DND-41 (cell line): ENCODE measurements around the gene PDE3A.

ENCODE experiments used
- ATAC-seq: fragments of 200-7000 bp; cut with Tn5 transposase; 3 replicates; pipeline ENCODE4 v1.9.1; 2021; ENCODE audit warnings: low read depth; ENCODE audit not compliant: insufficient read depth
- DNase-seq: peaks from one replicate; pipeline ENCODE4 v3.0.0-alpha.2; 2020
- H2AFZ ChIP-seq: 2 replicates; pipeline ENCODE4 v1.6.0; 2012; ENCODE audit warnings: low read depth, low read length
- H3K27ac ChIP-seq: 2 replicates; pipeline ENCODE4 v1.5.1; 2012; ENCODE audit warnings: low read length, inconsistent platforms
- H3K27me3 ChIP-seq: fragments of 200-600 bp; sonication (generic); 2 replicates; pipeline ENCODE4 v1.6.0; 2012; ENCODE audit warnings: low read length, mild to moderate bottlenecking, inconsistent platforms; ENCODE audit not compliant: insufficient read depth, poor library complexity
- H3K36me3 ChIP-seq: 2 replicates; pipeline ENCODE4 v1.5.1; 2012; ENCODE audit warnings: low read length, inconsistent platforms; ENCODE audit not compliant: insufficient read depth
- H3K4me1 ChIP-seq: 2 replicates; pipeline ENCODE4 v1.5.1; 2012; ENCODE audit warnings: mild to moderate bottlenecking, low read length; ENCODE audit not compliant: insufficient read depth
- H3K4me2 ChIP-seq: 2 replicates; pipeline ENCODE4 v1.6.0; 2012; ENCODE audit warnings: mild to moderate bottlenecking, moderate library complexity, low read length, inconsistent platforms; ENCODE audit not compliant: insufficient read depth
- H3K4me3 ChIP-seq, 2 experiments: fragments of 200-600 bp in 1 of 2; shearing (Covaris generic) in 1 of 2; 2 replicates each; pipeline ENCODE4 v1.5.1; 2012 to 2016; ENCODE audit warnings: inconsistent platforms in 2 of 2, low read length in 2 of 2, mild to moderate bottlenecking in 2 of 2, low read depth in 1 of 2, moderate library complexity in 1 of 2
- H3K79me2 ChIP-seq: 2 replicates; pipeline ENCODE4 v1.6.0; 2012; ENCODE audit warnings: low read length, inconsistent platforms; ENCODE audit not compliant: insufficient read depth
- H3K9ac ChIP-seq: 2 replicates; pipeline ENCODE4 v1.6.0; 2012; ENCODE audit warnings: low read depth, mild to moderate bottlenecking, inconsistent platforms, low read length, moderate library complexity
- H3K9me3 ChIP-seq: 2 replicates; pipeline ENCODE4 v1.5.1; 2012; ENCODE audit warnings: low read length, moderate library complexity, mild to moderate bottlenecking, inconsistent platforms; ENCODE audit not compliant: insufficient read depth, severe bottlenecking
- H4K20me1 ChIP-seq: 2 replicates; pipeline ENCODE4 v1.6.0; 2012; ENCODE audit warnings: low read length; ENCODE audit not compliant: insufficient read depth
- CTCF ChIP-seq: IDR thresholded peaks from 2 replicates; pipeline ENCODE4 v1.5.1; 2012; ENCODE audit warnings: borderline replicate concordance, low read length, moderate library complexity, mild to moderate bottlenecking; ENCODE audit not compliant: poor library complexity, severe bottlenecking; ENCODE audit errors: extremely low read depth
- EZH2 ChIP-seq: IDR thresholded peaks from 3 replicates; pipeline ENCODE4 v1.6.1; 2012; ENCODE audit warnings: borderline replicate concordance, low read depth, mild to moderate bottlenecking, moderate library complexity, low read length, inconsistent platforms; ENCODE audit not compliant: severe bottlenecking

PDE3A gene

DNA sequence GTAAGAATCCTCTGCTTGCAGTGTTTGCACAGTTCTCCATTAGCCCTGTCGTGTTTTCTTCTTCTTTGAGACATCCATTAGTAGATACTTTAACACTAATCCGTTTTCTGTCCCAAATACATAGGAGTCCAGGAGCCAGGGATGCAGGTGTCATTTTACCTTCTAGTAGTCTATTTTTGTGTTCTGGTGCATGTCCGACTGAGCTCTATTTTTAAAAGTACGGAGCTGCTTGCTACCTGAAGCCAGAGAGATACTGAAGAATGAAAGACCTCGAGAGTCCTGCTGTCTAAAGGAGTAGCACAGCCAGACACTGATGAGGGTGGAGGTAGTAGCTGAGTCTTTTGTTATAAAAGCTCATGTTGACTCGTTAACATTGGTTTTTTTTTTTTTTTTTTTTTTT is 31.7 kb downstream of the PDE3A start:
- no peaks in the 10 kb centered on the region for H4K20me1 ChIP-seq
- H3K79me2 ChIP-seq: no peaks in the 10 kb centered on the region
- H3K9ac ChIP-seq: no peak overlapping the region
- ATAC-seq: no peak
- no peak overlapping the region for H3K4me2 ChIP-seq
- H3K27ac ChIP-seq: no peak overlapping the region
- H3K4me1 ChIP-seq: no peaks in the 10 kb centered on the region
- H3K27me3 ChIP-seq: no peaks in the 10 kb centered on the region
- DNase-seq: no peak
- H2AFZ ChIP-seq: no peak overlapping the region
- H3K9me3 ChIP-seq: no peaks in the 10 kb centered on the region
- no peaks in the 10 kb centered on the region for H3K36me3 ChIP-seq
- H3K4me3 ChIP-seq: no peak overlapping the region
- TF ChIP-seq EZH2 (no peak), CTCF (no peak)

DNA sequence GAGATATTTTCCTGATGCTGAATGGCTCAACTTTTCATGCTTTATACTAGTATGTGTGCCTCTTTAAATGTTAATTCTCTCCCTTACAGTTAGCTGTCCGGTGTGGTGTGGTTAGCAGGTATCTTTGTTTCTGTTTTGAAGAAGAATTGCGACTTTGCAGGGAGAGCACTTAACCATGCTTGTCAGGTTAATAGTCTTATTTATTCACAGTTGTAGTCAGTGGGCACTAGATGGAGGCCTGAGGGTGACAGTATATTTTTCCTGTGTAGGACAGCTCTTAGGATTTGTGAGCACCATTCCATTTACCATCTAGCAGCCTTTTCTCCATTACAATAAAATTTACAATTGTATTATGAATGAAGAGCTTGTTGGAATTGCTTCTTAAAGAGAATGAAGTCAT is 34.9 kb downstream of the PDE3A start:
- Histone ChIP-seq H2AFZ (no peak overlapping the region), H3K4me1 (no peaks in the 10 kb centered on the region), H3K79me2 (no peaks in the 10 kb centered on the region), H3K27me3 (peaks cover 3% of the 10 kb centered on the region), H3K4me3 (no peak overlapping the region), H3K36me3 (no peaks in the 10 kb centered on the region), H3K27ac (no peak overlapping the region), H4K20me1 (no peaks in the 10 kb centered on the region), H3K9ac (no peak overlapping the region), H3K9me3 (no peaks in the 10 kb centered on the region), H3K4me2 (no peak overlapping the region)
- TF ChIP-seq CTCF: no peak
- no peak for TF ChIP-seq EZH2
- DNase-seq (no peak), ATAC-seq (no peak)

- no peak overlapping the region for H2AFZ ChIP-seq
- H3K9ac ChIP-seq: no peak overlapping the region
- TF ChIP-seq EZH2 (no peak), CTCF (no peak)
- H3K4me2 ChIP-seq: no peak overlapping the region
- H3K9me3 ChIP-seq: no peaks in the 10 kb centered on the region
- no peak overlapping the region for H3K4me3 ChIP-seq
- H3K79me2 ChIP-seq: no peaks in the 10 kb centered on the region
- H3K36me3 ChIP-seq: no peaks in the 10 kb centered on the region
- H3K27ac ChIP-seq: no peak overlapping the region
- no peaks in the 10 kb centered on the region for H4K20me1 ChIP-seq
- ATAC-seq (no peak), DNase-seq (no peak)
- H3K4me1 ChIP-seq: no peaks in the 10 kb centered on the region
- peaks cover 3% of the 10 kb centered on the region for H3K27me3 ChIP-seq
Measured at GRCh38 chr12:20404576-20405346, 36.4 kb downstream of the PDE3A start.
